ENCODE measurements around the gene TENM3.

TENM3 gene

DNA sequence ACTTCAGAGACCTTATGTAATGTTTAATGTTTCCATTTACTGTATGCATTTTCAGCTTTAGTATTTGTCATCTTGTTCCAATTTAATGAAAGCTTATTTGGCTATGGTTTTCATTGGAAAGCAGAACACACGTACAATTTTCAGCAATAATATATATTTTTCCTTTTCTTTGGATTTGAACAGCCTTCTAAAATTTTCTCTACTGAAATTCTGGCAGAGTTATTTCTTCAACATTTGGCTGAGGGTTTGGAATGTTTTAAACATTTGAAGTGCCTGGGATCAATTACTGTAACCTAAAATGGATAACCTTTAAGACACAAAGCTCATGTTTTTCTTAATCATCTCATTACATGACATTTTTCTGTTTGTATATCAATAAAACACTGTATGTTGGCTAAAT lies 156.9 kb downstream of the TENM3 start:
- Histone ChIP-seq H3K36me3 (ENCODE audit: control insufficient read depth, low read length) (no peaks in the 10 kb centered on the region), H3K4me3 (ENCODE audit: low read length) (no peak overlapping the region), H4K20me1 (ENCODE audit: control insufficient read depth, insufficient read depth, low read depth, low read length) (no peaks in the 10 kb centered on the region), H3K27ac (ENCODE audit: low read depth, low read length) (no peak overlapping the region), H3K9me3 (ENCODE audit: control insufficient read depth, insufficient read depth, low read length) (no peaks in the 10 kb centered on the region), H3K4me1 (ENCODE audit: control insufficient read depth, low read length) (no peaks in the 10 kb centered on the region), H3K79me2 (ENCODE audit: control insufficient read depth, low read length) (no peaks in the 10 kb centered on the region), H3K4me2 (ENCODE audit: low read length) (no peak overlapping the region), H3K9me2 (replicated peaks; ENCODE audit: control insufficient read depth, low read length) (no peaks in the 10 kb centered on the region), H3K27me3 (ENCODE audit: control insufficient read depth, low read length) (no peaks in the 10 kb centered on the region), H3F3A (ENCODE audit: control insufficient read depth, insufficient read depth) (no peaks in the 10 kb centered on the region)
- TF ChIP-seq, protein P1, sequence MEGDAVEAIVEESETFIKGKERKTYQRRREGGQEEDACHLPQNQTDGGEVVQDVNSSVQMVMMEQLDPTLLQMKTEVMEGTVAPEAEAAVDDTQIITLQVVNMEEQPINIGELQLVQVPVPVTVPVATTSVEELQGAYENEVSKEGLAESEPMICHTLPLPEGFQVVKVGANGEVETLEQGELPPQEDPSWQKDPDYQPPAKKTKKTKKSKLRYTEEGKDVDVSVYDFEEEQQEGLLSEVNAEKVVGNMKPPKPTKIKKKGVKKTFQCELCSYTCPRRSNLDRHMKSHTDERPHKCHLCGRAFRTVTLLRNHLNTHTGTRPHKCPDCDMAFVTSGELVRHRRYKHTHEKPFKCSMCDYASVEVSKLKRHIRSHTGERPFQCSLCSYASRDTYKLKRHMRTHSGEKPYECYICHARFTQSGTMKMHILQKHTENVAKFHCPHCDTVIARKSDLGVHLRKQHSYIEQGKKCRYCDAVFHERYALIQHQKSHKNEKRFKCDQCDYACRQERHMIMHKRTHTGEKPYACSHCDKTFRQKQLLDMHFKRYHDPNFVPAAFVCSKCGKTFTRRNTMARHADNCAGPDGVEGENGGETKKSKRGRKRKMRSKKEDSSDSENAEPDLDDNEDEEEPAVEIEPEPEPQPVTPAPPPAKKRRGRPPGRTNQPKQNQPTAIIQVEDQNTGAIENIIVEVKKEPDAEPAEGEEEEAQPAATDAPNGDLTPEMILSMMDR (IDR thresholded peaks at IDR 0.05; ENCODE audit: low read depth, low read length, poor library complexity, severe bottlenecking) = no peak
- TF ChIP-seq EZH2phosphoT487 (IDR thresholded peaks at IDR 0.05; ENCODE audit: borderline replicate concordance, low read length) = no peak

DNA sequence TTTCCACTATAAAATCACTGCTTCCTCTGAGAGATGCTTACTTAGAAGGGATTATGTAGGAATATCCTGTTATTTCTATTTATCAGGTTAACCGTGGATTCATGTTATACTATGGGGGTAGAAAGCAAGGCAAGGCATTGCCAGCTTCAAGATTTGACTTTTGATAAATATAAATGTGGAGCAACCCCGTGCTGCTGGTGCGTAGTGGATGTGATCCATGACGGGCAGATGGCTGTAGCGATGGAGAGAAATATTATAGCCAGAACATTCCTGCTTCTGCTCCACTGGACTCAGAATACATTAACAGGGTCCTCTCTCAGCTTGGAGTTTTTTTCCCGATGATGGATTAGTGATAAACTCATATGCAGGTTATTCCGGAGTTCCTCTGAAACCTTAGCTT lies 157.6 kb downstream of the TENM3 start:
- no peaks in the 10 kb centered on the region for H4K20me1 ChIP-seq (ENCODE audit: control insufficient read depth, insufficient read depth, low read depth, low read length)
- no peak overlapping the region for H3K27ac ChIP-seq (ENCODE audit: low read depth, low read length)
- no peaks in the 10 kb centered on the region for H3K79me2 ChIP-seq (ENCODE audit: control insufficient read depth, low read length)
- H3K27me3 ChIP-seq (ENCODE audit: control insufficient read depth, low read length) = no peaks in the 10 kb centered on the region
- H3K9me2 ChIP-seq (replicated peaks; ENCODE audit: control insufficient read depth, low read length) = no peaks in the 10 kb centered on the region
- H3K36me3 ChIP-seq (ENCODE audit: control insufficient read depth, low read length) = no peaks in the 10 kb centered on the region
- no peak overlapping the region for H3K4me2 ChIP-seq (ENCODE audit: low read length)
- H3F3A ChIP-seq (ENCODE audit: control insufficient read depth, insufficient read depth) = no peaks in the 10 kb centered on the region
- TF ChIP-seq, protein P1 (IDR thresholded peaks at IDR 0.05; ENCODE audit: low read depth, low read length, poor library complexity, severe bottlenecking) = no peak
- TF ChIP-seq EZH2phosphoT487 (IDR thresholded peaks at IDR 0.05; ENCODE audit: borderline replicate concordance, low read length) = no peak
- no peaks in the 10 kb centered on the region for H3K9me3 ChIP-seq (ENCODE audit: control insufficient read depth, insufficient read depth, low read length)
- H3K4me1 ChIP-seq (ENCODE audit: control insufficient read depth, low read length) = no peaks in the 10 kb centered on the region
- H3K4me3 ChIP-seq (ENCODE audit: low read length) = no peak overlapping the region

DNA sequence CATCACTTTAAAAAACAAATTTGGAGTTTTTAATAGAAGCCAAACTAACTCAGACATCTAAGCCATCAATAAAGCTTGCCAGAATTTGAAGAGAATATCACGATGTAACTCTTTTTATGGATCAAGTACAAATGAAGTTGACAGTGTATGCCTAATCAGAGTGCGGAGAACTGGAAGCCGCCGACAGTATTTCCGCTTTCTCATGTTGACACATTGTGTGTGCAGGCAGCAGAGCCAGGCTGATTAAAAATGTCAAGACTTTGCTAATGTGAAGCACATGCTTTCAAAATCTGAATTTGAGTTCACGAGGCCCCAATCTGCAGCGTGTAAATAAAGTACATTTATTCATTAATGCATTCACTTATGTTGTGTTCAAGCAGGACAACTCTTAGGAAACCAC lies 161.2 kb downstream of the TENM3 start:
- Histone ChIP-seq H3K9me2 (replicated peaks; ENCODE audit: control insufficient read depth, low read length) (no peaks in the 10 kb centered on the region), H3K79me2 (ENCODE audit: control insufficient read depth, low read length) (no peaks in the 10 kb centered on the region), H3K4me3 (ENCODE audit: low read length) (no peak overlapping the region), H3K4me1 (ENCODE audit: control insufficient read depth, low read length) (no peaks in the 10 kb centered on the region), H3F3A (ENCODE audit: control insufficient read depth, insufficient read depth) (no peaks in the 10 kb centered on the region), H3K9me3 (ENCODE audit: control insufficient read depth, insufficient read depth, low read length) (no peaks in the 10 kb centered on the region), H4K20me1 (ENCODE audit: control insufficient read depth, insufficient read depth, low read depth, low read length) (no peaks in the 10 kb centered on the region), H3K4me2 (ENCODE audit: low read length) (no peak overlapping the region), H3K36me3 (ENCODE audit: control insufficient read depth, low read length) (no peaks in the 10 kb centered on the region), H3K27ac (ENCODE audit: low read depth, low read length) (no peak overlapping the region), H3K27me3 (ENCODE audit: control insufficient read depth, low read length) (no peaks in the 10 kb centered on the region)
- no peak for TF ChIP-seq EZH2phosphoT487 (IDR thresholded peaks at IDR 0.05; ENCODE audit: borderline replicate concordance, low read length)
- TF ChIP-seq, protein P1 (IDR thresholded peaks at IDR 0.05; ENCODE audit: low read depth, low read length, poor library complexity, severe bottlenecking) = no peak

DNA sequence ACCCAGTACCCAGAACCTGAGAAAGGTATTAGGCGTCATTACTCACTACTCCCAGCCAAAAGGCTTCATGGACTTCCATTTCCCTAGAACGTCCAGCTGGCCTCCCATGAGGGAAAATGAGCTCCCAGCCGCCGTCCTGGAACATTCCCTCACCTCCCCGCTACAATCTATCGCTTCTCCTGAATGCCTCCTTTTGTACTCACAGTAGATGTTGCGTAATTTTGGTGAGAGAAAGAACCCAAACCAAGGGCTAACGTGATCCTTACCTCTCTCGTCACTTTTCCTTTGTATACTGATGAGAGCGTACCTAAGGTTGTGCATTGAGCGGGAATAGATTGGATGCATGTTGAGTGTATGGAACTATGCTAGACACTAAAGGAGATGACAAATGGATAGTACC lies 161.9 kb downstream of the TENM3 start:
- no peaks in the 10 kb centered on the region for H3K9me2 ChIP-seq (replicated peaks; ENCODE audit: control insufficient read depth, low read length)
- no peak overlapping the region for H3K4me3 ChIP-seq (ENCODE audit: low read length)
- H3K27ac ChIP-seq (ENCODE audit: low read depth, low read length) = no peak overlapping the region
- no peaks in the 10 kb centered on the region for H3K79me2 ChIP-seq (ENCODE audit: control insufficient read depth, low read length)
- H3K36me3 ChIP-seq (ENCODE audit: control insufficient read depth, low read length) = no peaks in the 10 kb centered on the region
- H3K4me2 ChIP-seq (ENCODE audit: low read length) = no peak overlapping the region
- no peaks in the 10 kb centered on the region for H3F3A ChIP-seq (ENCODE audit: control insufficient read depth, insufficient read depth)
- no peaks in the 10 kb centered on the region for H3K4me1 ChIP-seq (ENCODE audit: control insufficient read depth, low read length)
- H3K27me3 ChIP-seq (ENCODE audit: control insufficient read depth, low read length) = no peaks in the 10 kb centered on the region
- TF ChIP-seq, protein P1 (IDR thresholded peaks at IDR 0.05; ENCODE audit: low read depth, low read length, poor library complexity, severe bottlenecking) = no peak
- TF ChIP-seq EZH2phosphoT487 (IDR thresholded peaks at IDR 0.05; ENCODE audit: borderline replicate concordance, low read length) = no peak
- H3K9me3 ChIP-seq (ENCODE audit: control insufficient read depth, insufficient read depth, low read length) = no peaks in the 10 kb centered on the region
- H4K20me1 ChIP-seq (ENCODE audit: control insufficient read depth, insufficient read depth, low read depth, low read length) = no peaks in the 10 kb centered on the region
